ENCODE data around the gene TPX2. TPM values are rescaled to one million over a fixed set of nuclear protein-coding genes. Genes with fewer than 3 reads are reported as not detected.

The TPX2 gene, protein sequence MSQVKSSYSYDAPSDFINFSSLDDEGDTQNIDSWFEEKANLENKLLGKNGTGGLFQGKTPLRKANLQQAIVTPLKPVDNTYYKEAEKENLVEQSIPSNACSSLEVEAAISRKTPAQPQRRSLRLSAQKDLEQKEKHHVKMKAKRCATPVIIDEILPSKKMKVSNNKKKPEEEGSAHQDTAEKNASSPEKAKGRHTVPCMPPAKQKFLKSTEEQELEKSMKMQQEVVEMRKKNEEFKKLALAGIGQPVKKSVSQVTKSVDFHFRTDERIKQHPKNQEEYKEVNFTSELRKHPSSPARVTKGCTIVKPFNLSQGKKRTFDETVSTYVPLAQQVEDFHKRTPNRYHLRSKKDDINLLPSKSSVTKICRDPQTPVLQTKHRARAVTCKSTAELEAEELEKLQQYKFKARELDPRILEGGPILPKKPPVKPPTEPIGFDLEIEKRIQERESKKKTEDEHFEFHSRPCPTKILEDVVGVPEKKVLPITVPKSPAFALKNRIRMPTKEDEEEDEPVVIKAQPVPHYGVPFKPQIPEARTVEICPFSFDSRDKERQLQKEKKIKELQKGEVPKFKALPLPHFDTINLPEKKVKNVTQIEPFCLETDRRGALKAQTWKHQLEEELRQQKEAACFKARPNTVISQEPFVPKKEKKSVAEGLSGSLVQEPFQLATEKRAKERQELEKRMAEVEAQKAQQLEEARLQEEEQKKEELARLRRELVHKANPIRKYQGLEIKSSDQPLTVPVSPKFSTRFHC
- total RNA-seq: 100 to 1,000 TPM; 107 to 108 TPM

GRCh38 chr20:31738729-31739549 is at the start of gene TPX2:
Gene TPX2, plus strand, starts transcription at chr20:31739290. Its CDS starts 18,187 bp downstream, at chr20:31757477.

GRCh38 chr20:31722257-31723068 is 16.6 kb upstream of the TPX2 start, which contains the start of gene BCL2L1:
Gene BCL2L1, minus strand, starts transcription at chr20:31722868. Its CDS starts 650 bp downstream, at chr20:31722218.

DNA sequence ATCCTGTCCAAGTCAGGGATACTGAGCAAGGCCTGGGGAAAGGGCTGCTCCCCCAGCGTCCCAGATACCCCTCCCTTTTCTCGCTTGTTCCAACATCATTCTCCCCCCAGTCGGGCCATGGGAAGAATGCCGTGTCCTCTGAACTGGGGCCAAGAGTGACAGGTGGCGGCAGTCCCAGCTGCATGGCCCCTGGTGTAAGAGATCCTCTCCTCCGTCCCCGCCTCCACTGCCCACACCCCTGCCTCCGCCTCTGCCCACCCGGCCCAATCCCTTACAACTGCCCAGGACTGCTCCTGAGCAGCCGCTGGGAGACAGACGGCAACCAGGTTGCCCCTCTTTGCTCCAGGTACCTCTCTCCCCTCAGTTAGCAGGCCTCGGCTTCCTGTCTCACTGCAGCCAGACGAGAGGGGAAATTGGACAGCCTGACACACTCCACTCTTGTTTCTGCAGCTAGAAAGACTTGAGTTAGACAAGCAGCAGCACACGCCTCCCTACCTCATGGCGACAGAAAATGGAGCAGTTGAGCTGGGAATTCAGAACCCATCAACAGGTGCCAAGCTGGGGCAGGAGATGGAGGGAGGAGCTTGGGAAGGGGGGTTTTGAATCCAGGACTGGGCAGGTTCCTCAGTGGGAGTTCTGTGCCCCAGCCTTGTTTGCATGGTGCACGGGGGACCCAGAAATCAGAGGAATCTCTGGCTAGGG is 80.1 kb downstream of the TPX2 start, which contains the start of gene MYLK2:
Gene MYLK2, plus strand, starts transcription at position 274 of the 702 bp plus-strand sequence. Its CDS starts 225 bp downstream, at position 499.

DNA sequence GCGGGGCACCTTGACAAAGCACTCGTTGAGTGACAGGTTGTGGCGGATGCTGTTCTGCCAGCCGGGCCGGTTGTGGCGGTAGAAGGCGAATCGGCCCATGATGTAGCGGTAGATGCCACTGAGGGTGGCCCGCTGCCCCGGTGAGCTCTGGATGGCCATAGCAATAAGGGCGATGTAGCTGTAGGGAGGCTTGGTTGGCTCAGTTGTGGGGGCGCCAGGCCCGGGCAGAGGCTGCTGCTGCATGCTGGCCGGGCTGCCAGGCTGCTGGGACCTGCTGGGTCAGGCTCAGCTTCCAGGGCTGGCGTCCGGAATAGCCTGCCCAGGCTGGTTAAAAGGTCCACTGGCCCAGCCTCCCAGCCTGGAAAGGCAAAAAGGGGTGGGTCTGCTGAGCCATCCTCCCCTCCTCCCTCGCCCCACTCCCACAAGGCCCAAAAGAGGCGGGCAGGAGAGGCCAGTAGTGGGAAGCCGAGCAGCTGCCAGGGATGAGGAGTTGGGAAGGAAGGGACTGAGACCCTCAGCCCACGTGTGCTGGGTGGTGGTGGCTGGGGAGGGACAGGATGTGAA is 106.3 kb downstream of the TPX2 start, which contains the start of gene FOXS1:
Gene FOXS1, minus strand, starts transcription at position 305 of the 564 bp plus-strand sequence. Its CDS starts 62 bp downstream, at position 243.

Other genes with a start within 250 kb of the TPX2 start
- 100 to 1,000 TPM; 133 to 145 TPM for gene HM13, start 224.8 kb upstream of the TPX2 start, total RNA-seq
- under 1 TPM; 0.35 to 0.53 TPM for gene ID1, start 134.0 kb upstream of the TPX2 start, total RNA-seq
- gene COX4I2, start 101.4 kb upstream of the TPX2 start, total RNA-seq: not detected
- gene BCL2L1, start 16.4 kb upstream of the TPX2 start, total RNA-seq: 10 to 100 TPM; 65.5 to 66.1 TPM
- gene MYLK2, start 80.1 kb downstream of the TPX2 start, total RNA-seq: under 1 TPM; 0.30 to 0.34 TPM
- gene FOXS1, start 106.3 kb downstream of the TPX2 start, total RNA-seq: not detected
- gene DUSP15, start 131.2 kb downstream of the TPX2 start, total RNA-seq: not detected
- gene TTLL9, start 131.3 kb downstream of the TPX2 start, total RNA-seq: not detected
- 10 to 100 TPM; 11.1 to 11.7 TPM for gene PDRG1, start 212.8 kb downstream of the TPX2 start, total RNA-seq
- gene XKR7, start 228.9 kb downstream of the TPX2 start, total RNA-seq: under 1 TPM in 1 of 2 experiments, not detected in 1; 0.03 TPM